ACC112 (cell line): ENCODE data around the gene S100A3.

Experiments
- H2AFZ ChIP-seq: fragments of 200-600 bp; sonication (generic); one replicate; pipeline ENCODE4 v1.6.0; 2017; ENCODE audit warnings: antibody characterized with exemption, low read length; ENCODE audit not compliant: unreplicated experiment
- H3K27ac ChIP-seq: fragments of 200-600 bp; sonication (generic); 2 replicates; pipeline ENCODE4 v1.5.1; 2014; ENCODE audit warnings: low read depth, mild to moderate bottlenecking, antibody characterized with exemption, low read length, moderate library complexity
- H3K27me3 ChIP-seq: fragments of 200-600 bp; sonication (generic); 2 replicates; pipeline ENCODE4 v1.6.1; 2014; ENCODE audit warnings: mild to moderate bottlenecking, antibody characterized with exemption, low read length, moderate library complexity, mixed read lengths; ENCODE audit not compliant: insufficient read depth
- H3K36me3 ChIP-seq: fragments of 200-600 bp; sonication (generic); 2 replicates; pipeline ENCODE4 v1.6.1; 2016; ENCODE audit warnings: mild to moderate bottlenecking, antibody characterized with exemption, low read length, moderate library complexity, mixed read lengths; ENCODE audit not compliant: insufficient read depth
- H3K4me1 ChIP-seq: fragments of 200-600 bp; sonication (generic); one replicate; pipeline ENCODE4 v1.6.1; 2016; ENCODE audit warnings: low read length, mixed read lengths; ENCODE audit not compliant: insufficient read depth, unreplicated experiment, control insufficient read depth
- H3K4me3 ChIP-seq: fragments of 200-600 bp; sonication (generic); 2 replicates; pipeline ENCODE4 v1.5.1; 2014; ENCODE audit warnings: mild to moderate bottlenecking, low read depth, low read length
- H3K79me2 ChIP-seq: fragments of 200-600 bp; sonication (generic); one replicate; pipeline ENCODE4 v1.6.0; 2016; ENCODE audit warnings: low read length; ENCODE audit not compliant: control insufficient read depth, unreplicated experiment, insufficient read depth

S100A3 gene

GRCh38 chr1:153561466-153561985, 12.5 kb upstream of the S100A3 start:
- Histone ChIP-seq H3K4me1 (peaks cover 27% of the 10 kb centered on the region), H3K27me3 (no peaks in the 10 kb centered on the region)

GRCh38 chr1:153560771-153561465, 11.9 kb upstream of the S100A3 start:
- Histone ChIP-seq H2AFZ (no peak overlapping the region), H3K4me3 (no peak overlapping the region), H3K27ac (no peak overlapping the region), H3K79me2 (peaks cover 3% of the 10 kb centered on the region), H3K27me3 (no peaks in the 10 kb centered on the region), H3K4me1 (peaks cover 25% of the 10 kb centered on the region), H3K36me3 (no peaks in the 10 kb centered on the region)

More at GRCh38 chr1:153561466-153561985, 12.5 kb upstream of the S100A3 start:
- H3K36me3 ChIP-seq, result no peaks in the 10 kb centered on the region
- no peak overlapping the region for H3K4me3 ChIP-seq
- H2AFZ ChIP-seq, result no peak overlapping the region
- no peak overlapping the region for H3K27ac ChIP-seq
- H3K79me2 ChIP-seq, result peaks cover 3% of the 10 kb centered on the region

- Histone ChIP-seq H3K79me2 (peaks cover under 1% of the 10 kb centered on the region), H3K36me3 (no peaks in the 10 kb centered on the region), H3K4me3 (no peak overlapping the region), H3K4me1 (peaks cover 18% of the 10 kb centered on the region), H3K27me3 (no peaks in the 10 kb centered on the region), H3K27ac (no peak overlapping the region), H2AFZ (no peak overlapping the region)
Observed at GRCh38 chr1:153560241-153560640, 11.2 kb upstream of the S100A3 start.

GRCh38 chr1:153557877-153558276, 8.8 kb upstream of the S100A3 start:
- Histone ChIP-seq H3K4me3 (no peak overlapping the region), H3K27ac (no peak overlapping the region), H3K27me3 (no peaks in the 10 kb centered on the region), H2AFZ (no peak overlapping the region), H3K4me1 (peaks cover 14% of the 10 kb centered on the region), H3K36me3 (no peaks in the 10 kb centered on the region), H3K79me2 (no peaks in the 10 kb centered on the region)

- no peaks in the 10 kb centered on the region for H3K27me3 ChIP-seq
- H2AFZ ChIP-seq, result no peak overlapping the region
- H3K79me2 ChIP-seq, result no peaks in the 10 kb centered on the region
- H3K4me3 ChIP-seq, result no peak overlapping the region
- no peaks in the 10 kb centered on the region for H3K36me3 ChIP-seq
- H3K27ac ChIP-seq, result no peak overlapping the region
- peaks cover 15% of the 10 kb centered on the region for H3K4me1 ChIP-seq
Observed at GRCh38 chr1:153556348-153556747, 7.3 kb upstream of the S100A3 start.

- Histone ChIP-seq H3K27ac (no peak overlapping the region), H3K4me1 (peaks cover 29% of the 10 kb centered on the region), H3K36me3 (no peaks in the 10 kb centered on the region), H3K79me2 (no peaks in the 10 kb centered on the region), H3K27me3 (no peaks in the 10 kb centered on the region), H2AFZ (no peak overlapping the region), H3K4me3 (no peak overlapping the region)
Observed at GRCh38 chr1:153553830-153554541, 4.9 kb upstream of the S100A3 start.

- no peaks in the 10 kb centered on the region for H3K27me3 ChIP-seq
- no peaks in the 10 kb centered on the region for H3K79me2 ChIP-seq
- H3K27ac ChIP-seq, result no peak overlapping the region
- H2AFZ ChIP-seq, result no peak overlapping the region
- no peaks in the 10 kb centered on the region for H3K36me3 ChIP-seq
- H3K4me3 ChIP-seq, result no peak overlapping the region
- H3K4me1 ChIP-seq, result peaks cover 38% of the 10 kb centered on the region
Observed at GRCh38 chr1:153553096-153553495, 4.0 kb upstream of the S100A3 start.

- Histone ChIP-seq H3K4me1 (peaks cover 38% of the 10 kb centered on the region), H3K79me2 (no peaks in the 10 kb centered on the region), H3K4me3 (no peak overlapping the region), H3K27me3 (no peaks in the 10 kb centered on the region), H3K27ac (no peak overlapping the region), H2AFZ (no peak overlapping the region), H3K36me3 (no peaks in the 10 kb centered on the region)
Observed at GRCh38 chr1:153552335-153552734, 3.3 kb upstream of the S100A3 start.

GRCh38 chr1:153550827-153551500, 1.9 kb upstream of the S100A3 start:
- Histone ChIP-seq H2AFZ (no peak overlapping the region), H3K79me2 (no peaks in the 10 kb centered on the region), H3K36me3 (no peaks in the 10 kb centered on the region), H3K4me3 (no peak overlapping the region), H3K27me3 (no peaks in the 10 kb centered on the region), H3K4me1 (peaks cover 51% of the 10 kb centered on the region), H3K27ac (no peak overlapping the region)

- Histone ChIP-seq H3K4me3 (no peak overlapping the region), H3K27me3 (no peaks in the 10 kb centered on the region), H3K79me2 (no peaks in the 10 kb centered on the region), H3K27ac (no peak overlapping the region), H3K4me1 (peaks cover 57% of the 10 kb centered on the region), H3K36me3 (no peaks in the 10 kb centered on the region), H2AFZ (no peak overlapping the region)
Observed at GRCh38 chr1:153550398-153550758, 1.3 kb upstream of the S100A3 start.
